Kidney capillary endothelial cell (primary cell): ENCODE results near the gene PDZD4.

Source experiments
- DNase-seq: peaks from one replicate; pipeline ENCODE4 v3.0.0-alpha.2; 2018; ENCODE audit warnings: low spot score

PDZD4 gene, protein sequence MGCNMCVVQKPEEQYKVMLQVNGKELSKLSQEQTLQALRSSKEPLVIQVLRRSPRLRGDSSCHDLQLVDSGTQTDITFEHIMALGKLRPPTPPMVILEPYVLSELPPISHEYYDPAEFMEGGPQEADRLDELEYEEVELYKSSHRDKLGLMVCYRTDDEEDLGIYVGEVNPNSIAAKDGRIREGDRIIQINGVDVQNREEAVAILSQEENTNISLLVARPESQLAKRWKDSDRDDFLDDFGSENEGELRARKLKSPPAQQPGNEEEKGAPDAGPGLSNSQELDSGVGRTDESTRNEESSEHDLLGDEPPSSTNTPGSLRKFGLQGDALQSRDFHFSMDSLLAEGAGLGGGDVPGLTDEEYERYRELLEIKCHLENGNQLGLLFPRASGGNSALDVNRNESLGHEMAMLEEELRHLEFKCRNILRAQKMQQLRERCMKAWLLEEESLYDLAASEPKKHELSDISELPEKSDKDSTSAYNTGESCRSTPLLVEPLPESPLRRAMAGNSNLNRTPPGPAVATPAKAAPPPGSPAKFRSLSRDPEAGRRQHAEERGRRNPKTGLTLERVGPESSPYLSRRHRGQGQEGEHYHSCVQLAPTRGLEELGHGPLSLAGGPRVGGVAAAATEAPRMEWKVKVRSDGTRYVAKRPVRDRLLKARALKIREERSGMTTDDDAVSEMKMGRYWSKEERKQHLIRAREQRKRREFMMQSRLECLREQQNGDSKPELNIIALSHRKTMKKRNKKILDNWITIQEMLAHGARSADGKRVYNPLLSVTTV

DNA sequence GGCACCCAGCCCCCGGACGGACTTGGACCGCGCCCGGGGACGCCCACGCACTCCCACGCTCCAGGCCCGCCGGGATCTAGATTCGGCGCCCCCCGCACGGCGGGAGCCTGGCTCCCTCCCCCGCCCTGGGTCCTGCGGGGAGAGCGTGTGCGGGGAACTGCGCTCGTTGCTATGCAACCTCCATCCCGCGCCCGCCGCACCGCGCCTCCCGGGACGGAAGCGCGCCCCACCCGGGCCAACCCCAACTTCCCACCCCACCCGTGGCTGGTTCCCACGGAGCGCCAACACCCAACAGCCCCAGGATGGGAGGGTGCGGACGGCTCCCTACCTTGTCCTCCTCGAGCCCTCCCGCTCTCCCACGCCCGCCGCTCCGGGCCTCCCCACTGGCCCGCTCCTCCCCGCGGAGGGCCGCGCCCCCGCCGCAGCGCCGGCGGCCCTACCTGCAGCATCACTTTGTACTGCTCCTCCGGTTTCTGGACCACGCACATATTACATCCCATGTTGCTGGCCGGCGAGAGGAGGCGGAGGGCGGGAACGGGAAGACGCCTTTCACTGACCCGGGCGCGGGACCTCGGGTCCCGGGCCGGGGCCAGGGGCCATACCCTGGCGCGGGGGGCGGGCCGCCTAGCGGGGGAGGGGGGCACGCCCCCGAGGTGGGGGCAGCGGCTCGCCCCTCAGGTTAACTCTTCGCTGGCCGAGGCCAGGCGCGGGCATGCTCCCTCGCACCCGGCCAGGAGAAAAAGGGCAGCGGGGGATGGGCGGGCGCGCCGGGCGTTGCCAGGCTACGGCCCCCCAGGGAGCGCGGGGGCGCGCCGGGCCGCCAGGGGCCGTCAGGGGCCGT, at the start of gene PDZD4:
TSS of gene PDZD4 (minus strand) at position 746 of the 841 bp plus-strand sequence. CDS start at position 500, 246 bp downstream.
- no peak for DNase-seq

DNA sequence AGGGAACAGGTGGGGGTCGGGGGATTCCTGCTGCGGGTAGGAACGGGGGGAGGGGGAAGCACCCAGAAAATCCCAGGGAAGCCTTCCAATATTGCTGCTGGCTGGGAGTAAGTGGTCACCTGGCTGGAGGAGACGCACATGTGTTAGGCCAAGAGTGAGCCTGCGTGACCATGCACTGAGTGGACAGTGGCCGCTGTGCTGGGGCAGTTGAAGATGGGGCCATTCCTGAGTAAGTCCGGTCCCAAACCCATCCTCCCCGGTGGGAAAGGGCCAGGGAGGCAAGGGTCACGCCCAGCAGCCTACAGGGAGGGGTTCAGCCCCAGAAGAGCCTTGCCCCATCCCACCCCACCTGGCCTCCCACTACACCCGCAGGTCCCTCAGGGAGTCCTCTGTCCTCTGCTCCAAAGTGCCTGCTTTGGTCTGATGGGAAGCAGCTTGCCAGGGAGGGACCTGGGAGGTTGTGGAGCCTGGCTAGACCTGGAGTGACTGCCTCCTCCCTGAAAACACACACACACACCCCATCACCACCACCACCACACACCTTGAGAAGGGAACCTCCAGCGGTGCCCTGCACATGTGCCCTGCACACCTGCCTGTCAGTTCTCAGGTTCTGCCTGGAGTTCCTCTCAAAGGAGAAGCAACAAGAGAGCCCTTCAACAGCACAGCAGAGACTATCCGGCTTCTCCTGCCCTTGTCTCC, 49.5 kb upstream of the PDZD4 start:
- no peak for DNase-seq

DNA sequence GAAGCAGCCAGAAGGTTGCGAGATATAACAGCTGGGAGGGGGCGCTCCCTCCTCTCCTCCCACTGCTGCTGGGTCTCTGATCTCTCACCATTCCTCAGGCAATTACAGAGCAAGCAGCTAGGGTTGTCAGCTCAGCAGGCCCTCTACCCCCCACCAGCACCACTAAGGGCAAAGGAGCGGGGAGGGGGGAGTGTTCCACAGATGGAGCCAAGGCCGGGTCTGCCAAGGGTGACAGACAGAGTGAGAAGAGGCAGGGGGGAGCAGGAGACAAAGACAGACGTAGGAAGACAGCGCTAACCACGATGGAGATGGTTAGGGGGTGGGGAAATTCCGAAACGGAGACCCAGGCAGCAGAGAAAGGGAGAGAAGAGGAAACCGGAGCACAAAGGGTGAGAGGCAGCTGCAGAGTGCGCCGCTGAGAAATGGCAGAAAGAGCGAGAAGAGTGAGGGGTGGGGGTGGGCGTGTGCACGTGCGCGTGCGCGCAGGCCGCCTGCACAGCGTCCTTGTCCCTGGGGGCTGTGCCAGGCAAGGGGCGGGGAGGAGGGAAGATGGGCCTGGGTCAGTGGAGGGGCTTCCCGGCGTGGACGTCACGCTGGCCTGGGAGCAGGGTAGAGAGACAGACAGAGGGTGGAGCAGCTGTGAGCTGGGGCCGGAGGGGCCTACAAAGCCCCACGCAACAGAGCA, 48.8 kb upstream of the PDZD4 start:
- no peak for DNase-seq

DNA sequence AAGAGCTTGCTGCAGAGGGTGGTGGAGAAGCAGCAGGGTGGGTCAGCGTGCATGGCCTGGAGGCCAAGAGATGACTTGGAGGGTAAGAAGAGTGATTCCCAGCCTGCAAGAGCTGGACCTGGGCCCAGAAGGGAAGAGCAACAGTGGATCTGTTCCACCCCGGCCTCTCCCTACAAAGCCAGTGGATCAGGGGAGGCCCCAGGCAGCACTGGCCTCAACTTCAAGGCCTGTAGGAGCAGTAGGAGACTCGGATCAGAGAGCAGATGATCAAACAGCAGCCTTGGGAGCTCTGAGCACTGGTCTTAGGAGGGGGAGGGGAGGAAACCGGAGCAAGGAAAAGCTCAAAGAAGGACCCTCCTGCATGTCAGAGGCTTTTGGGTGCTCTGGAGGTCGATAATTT, 48.0 kb upstream of the PDZD4 start:
- DNase-seq: no peak

DNA sequence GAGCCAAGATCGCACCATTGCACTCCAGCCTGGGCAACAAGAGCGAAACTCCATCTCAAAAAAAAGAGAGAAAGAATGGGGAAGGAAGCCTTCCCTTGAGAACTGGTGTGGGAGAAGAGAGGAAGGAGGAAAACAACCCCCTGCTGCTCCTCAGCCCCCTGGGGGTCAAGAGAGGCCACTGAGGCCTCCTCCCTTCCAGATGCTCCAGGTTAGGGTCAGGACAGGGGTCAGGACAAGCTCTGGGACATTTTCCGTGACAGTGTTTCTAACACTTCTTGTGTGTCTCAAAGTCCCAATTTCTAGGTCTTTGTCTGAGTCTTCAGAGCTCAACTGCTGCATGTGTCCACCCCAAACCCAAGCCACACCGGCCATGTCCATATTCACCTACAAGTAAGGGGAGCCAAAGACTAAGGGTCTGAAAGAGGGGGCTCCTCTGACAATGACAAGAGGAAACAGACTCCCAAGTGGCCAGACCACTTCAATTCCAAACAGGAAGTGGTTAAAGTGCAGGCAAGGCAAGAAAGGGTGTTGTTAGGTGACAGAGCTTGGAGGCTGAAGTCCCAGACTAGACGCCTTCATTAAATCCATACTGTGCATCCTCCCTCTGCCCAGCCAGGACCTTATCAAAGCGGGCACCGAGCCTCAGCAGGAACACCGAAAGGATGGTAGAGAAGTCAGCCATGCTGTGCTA, 47.4 kb upstream of the PDZD4 start:
- no peak for DNase-seq

DNA sequence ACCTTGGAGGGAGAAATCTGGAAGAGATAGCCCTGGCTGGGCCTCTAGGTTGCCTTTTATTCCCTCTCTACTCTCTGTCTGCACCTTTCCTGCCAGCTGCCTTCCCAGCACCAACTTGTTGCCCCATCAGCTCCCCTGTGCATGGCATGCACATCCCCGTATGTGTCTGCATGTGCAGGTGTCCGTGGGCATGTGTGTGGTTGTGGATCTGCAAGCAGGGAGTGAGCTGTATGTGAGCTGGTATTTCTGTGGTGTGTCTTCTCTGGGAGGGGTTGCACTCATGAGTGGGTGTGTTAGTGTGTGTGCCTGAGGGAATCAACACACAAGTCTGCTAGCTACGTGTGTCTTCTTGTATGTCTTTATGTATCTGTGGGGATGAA, 45.8 kb upstream of the PDZD4 start:
- no peak for DNase-seq

DNA sequence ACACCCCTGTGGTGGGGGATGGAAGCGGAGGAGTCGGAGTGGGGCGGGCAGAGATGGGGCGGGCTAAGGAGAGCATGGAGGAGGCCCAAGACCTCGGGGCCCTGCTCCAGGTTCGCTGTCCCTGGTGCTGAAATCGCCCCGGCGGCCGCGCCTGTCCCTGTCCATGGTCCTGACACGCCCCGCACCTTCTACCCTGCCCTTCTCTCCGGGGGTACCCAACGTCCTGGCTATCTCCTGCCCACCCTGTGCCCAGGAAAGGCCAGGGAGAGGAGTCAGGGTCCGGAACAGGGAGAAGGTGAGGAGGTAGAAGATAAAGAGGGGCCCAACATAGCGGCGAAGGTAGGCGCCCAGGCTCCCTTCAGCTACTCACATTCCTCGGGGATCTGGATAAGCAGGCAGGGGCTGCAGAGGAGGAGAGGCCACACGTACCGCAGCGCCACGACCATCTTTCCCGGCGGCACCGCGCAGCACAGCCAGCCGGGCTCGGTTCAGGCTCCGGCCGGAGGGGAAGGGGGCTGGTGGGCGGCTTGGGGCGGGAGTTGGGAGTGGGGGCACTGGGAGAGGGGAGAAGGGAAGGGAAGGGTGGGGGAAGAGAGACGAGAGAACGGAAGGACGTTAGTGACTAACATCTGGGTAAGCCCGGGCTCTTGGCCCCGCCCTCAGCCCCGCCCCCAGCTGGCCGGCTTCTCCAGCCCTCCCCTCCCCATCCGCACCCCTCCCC, 45.2 kb upstream of the PDZD4 start:
- DNase-seq: peak; percentile 24

DNA sequence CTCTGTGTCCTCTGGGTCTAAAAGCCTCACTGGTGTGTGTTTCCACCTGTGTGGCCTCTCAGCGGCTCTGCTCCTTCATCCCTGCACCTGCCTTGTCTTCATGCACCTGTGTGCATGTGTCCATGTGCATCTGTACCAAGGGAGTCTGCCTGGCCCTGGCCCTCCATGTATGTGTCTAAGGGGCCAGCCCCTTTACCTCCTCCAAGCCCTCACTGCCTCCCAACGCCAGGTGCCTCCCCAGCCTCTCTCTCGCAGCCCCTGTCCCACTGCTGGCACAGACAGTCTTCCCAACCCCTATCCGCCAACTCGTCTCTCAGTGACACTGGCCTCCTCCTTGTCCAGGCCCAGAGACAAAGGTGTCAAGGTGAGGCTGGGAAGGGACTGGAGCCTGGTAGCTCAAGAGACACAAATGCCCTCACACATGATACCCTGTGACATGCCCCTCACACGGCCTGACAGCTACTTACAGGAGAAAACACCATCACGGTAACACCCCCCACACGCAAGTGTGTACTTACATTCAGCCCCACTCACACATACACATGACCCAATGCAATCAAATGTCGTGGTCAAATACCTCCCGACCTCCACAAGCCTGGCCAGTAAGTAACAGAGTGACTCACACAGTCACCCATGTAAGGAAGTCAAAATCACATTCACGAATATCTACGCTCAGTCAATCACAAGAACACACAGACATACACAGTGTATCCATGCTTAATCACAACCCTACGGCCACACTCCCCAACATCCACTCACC, 44.2 kb upstream of the PDZD4 start:
- no peak for DNase-seq

DNA sequence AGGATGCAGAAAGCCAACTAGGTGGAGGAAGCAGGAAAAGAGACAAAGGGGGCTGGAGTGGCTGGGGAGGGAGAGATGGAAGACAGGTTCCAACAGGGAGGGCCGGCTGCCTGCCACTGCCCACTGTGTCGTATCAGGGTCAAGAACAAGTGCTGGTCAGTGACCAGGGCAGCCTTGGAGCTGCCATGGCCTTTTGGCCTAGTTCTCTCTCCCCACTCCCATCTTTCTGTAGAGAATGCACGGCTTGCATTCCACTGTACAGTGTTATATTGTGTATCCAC, 43.7 kb upstream of the PDZD4 start:
- DNase-seq: no peak

DNA sequence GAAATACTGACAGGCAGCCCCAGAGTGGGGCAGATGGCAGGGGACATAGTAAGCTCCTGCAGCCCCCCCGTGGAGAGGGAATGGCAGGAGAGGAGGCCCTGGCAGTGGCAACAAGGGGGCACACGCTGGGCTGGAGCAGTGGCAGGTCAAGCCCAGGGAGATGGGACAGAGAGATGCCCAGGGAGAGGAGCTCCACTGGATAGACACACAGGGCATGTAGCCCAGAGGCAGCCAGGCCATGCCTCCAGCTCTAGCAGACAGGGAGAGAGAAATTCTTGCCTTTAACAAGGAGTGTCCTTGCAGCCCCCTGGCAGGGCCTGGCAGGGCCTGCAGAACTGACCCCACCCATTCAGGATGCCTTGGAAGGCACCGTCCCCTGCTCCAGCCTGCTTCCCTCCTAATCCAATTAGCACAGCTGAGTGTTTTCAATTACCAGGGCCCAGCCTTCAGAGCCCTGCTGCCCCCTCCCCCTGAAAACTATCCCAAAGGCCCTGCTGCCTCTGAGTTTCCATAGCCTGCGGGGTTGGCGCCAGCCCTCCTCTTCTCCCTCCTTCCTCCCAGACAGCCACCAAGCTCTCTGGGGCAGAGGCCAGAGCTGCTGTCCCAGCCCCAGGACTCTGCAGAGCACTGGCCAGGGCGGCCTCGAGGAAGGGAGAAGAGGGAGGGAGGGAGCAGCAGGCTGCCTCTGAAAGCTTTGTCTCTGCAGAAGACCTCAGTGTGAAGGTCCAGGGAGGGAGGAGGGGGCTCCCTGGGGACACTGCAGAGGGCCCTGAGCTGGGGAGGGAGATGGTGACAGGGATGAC, 43.1 kb upstream of the PDZD4 start:
- DNase-seq: no peak

DNA sequence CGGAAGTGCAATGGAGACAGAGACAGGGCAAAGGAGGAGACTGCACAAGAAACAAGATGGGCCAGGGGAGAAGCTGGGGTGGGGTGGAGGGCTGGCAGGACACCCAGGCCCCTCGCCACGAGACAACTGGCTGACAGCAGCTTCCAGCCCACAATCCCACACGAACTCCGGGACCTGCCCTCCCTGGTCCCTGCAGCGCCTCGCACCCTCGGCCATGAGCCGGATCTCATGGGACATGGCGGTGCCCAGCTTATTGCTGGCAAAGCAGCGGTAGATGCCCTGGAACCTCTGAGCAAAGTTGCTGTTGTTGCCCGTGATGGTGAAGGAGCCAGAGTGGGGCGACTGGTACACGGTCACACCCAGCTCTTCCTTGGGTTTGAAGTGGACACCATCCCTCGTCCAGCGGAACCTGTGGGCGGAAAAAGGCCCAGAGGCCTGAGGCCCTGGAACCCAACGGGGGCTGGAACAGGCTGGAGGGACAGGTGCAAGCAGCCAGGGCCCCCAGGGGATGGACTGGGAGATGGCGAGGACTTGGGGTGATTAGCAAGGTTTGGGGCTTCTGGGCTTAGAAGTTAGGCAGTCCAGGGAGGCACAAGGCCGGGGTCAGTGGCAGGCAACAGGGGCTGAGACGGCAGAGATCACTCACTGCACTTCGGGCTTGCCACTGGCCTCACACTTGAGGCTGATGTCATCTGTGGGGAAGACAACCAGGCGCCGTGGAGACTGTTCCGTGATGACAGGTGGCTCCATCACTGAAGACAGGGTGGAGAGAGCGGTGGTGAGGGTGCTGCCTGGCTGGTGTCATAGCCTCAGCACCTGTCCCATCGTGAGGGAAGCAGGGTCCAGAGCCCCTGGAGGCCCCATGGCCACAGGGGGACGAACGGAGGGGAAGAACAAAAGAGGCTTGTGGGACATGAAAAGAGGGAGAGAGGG, 41.9 kb upstream of the PDZD4 start:
- DNase-seq: no peak

DNA sequence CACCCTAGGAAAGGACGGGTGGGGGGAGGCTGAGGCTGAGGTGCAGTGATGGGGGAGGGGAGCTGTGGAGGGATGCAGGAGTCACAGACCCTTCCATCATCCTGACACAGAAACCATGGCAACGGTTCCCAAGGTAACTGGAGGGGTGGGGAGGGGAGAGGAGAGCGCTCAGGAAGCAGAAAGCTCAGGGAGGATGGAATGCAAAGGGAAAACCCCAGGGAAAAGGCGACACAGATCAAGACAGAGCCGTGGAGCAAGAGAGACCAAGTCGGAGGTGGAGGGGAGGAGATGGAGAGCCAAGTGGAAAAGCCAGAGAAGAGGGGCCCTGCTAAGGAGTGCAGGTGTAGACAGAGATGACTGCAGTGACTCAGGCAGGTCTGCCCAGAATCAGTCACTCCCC, 41.1 kb upstream of the PDZD4 start:
- DNase-seq: no peak

DNA sequence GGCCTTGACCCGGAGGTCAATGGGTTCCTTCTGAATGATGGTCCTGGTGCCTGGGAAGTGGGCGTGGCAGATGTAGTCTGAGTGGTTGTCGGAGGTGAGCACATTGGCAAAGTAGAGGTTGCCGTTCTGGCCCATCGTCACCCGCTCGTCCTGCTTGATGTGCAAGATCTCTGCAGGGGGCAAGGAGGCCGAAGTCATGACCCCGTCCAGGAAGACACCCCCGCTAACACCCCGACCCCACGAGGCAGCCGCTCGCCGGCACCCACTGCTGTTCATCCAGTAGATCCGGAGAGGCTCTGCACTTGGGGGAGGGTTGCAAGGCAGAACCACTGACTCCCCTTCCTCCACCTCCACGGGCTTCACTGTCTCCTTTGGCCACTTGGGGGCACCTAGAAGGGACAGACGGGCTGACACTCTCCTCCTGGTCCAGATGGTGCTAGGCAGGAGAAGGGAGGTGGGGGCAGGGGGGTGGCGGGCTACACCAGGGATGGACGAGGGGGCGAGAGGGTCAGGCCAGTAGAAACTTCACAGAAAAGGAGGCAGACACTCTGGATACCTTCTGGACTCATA, 40.5 kb upstream of the PDZD4 start:
- no peak for DNase-seq

DNA sequence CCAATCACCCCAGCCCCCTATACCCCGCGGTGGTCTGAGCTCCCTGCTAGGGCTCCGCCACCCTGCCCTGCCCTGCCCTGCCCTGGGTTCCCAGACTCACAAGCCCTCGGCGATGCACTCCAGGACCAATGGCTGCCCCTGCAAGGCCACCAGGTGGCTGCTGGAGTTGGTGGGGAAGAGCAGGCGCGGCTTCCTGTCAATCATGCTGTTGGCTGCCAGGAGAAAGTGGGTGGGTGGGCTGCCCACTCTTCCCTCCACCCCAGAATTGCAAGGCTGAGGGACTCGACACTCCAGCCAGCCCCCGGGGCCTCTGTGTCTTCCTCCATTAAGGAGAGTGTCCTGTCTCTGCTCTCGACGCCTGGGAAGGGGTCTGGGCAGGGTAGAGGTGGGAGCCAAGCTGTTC, 39.9 kb upstream of the PDZD4 start:
- DNase-seq: no peak

DNA sequence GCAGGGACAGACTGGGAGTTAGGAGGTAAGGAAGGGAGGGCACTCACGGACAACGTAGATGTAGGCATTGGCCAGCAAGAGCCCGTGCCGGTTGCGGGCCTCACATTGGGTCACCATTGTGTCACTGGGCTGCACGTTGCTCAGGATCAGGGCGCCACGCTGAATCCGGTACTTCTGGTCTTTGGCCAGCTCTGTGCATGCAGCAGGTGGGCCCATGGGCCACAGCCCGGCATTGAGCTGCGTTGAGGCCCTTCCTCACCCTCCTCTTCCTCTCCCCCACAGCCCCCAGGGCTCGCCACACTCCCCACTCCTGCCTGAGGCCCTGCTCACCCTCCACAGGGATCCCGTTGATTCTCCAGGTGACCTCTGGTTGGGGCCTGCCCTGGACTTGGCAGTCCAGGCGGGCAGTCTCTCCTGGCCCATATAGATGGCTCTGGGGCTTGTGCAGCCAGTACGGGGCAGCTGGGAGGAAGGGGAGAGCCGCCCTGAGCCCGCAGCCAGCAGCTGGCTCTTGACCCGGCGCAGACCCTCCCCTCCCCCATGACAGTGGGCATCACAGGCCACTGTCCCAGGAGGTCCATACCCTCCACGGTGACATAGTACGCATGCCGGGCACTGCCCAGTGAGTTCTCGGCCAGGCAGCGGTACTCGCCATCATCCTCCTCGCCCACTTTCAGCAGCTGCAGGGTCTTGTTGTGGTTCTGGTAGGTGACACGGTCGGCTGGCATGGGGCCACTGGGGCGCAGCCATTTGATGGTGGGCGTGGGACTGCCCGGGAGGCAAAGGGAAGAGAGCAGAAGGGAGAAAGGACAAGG, 39.3 kb upstream of the PDZD4 start:
- DNase-seq: no peak
